ENCODE results near the gene NDRG4. TPM values are rescaled to one million over a fixed set of nuclear protein-coding genes. Genes with fewer than 3 reads are reported as not detected.

Gene NDRG4
- total RNA-seq, 4 donors from 2014 or later: 16.0 to 89.4 (median 56.1) TPM

DNA sequence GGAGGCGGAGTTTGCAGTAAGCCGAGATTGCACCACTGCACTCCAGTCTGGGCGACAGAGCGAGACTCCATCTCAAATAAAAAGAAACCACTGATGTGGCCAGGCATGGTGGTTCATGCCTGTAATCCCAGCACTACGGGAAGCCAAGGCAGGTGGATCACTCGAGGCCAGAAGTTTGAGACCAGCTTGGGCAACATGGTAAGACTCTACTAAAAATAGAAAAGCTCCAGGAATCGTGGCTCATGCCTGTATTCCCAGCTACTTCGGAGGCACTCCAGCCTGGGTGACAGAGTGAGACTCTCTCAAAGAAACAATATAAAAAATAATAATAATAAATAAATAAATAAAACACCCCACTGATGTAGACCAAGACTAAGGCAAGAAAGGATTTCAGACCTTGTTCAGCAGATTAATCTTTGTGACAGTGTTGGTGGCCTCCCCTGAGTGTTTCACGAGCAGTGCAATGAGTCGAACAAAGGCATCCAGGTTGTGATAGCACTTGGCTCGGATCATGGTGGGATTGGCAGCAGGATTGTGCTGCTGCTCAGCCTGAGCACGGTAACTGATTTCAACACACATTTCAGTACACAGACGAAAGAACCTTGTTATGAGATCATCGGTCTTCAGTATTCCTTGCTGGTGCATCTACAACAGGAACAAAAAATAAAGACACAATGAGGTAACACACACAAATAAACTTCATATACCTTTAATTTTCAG, 34.0 kb downstream of the NDRG4 start:
- TF ChIP-seq POLR2A (IDR thresholded peaks at IDR 0.05): no peak
- TF ChIP-seq, protein P1, sequence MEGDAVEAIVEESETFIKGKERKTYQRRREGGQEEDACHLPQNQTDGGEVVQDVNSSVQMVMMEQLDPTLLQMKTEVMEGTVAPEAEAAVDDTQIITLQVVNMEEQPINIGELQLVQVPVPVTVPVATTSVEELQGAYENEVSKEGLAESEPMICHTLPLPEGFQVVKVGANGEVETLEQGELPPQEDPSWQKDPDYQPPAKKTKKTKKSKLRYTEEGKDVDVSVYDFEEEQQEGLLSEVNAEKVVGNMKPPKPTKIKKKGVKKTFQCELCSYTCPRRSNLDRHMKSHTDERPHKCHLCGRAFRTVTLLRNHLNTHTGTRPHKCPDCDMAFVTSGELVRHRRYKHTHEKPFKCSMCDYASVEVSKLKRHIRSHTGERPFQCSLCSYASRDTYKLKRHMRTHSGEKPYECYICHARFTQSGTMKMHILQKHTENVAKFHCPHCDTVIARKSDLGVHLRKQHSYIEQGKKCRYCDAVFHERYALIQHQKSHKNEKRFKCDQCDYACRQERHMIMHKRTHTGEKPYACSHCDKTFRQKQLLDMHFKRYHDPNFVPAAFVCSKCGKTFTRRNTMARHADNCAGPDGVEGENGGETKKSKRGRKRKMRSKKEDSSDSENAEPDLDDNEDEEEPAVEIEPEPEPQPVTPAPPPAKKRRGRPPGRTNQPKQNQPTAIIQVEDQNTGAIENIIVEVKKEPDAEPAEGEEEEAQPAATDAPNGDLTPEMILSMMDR (IDR thresholded peaks at IDR 0.05): no peak
- Histone ChIP-seq H3K4me3 (no peak overlapping the region), H3K27me3 (no peaks in the 10 kb centered on the region), H3K4me1 (no peaks in the 10 kb centered on the region), H3K36me3 (no peaks in the 10 kb centered on the region), H3K27ac (no peak overlapping the region), H3K9me3 (no peaks in the 10 kb centered on the region)
- DNase-seq: no peak
- intact Hi-C loops (cut with DNase I; ENCODE audit: low total_unique reads): no loop called here

DNA sequence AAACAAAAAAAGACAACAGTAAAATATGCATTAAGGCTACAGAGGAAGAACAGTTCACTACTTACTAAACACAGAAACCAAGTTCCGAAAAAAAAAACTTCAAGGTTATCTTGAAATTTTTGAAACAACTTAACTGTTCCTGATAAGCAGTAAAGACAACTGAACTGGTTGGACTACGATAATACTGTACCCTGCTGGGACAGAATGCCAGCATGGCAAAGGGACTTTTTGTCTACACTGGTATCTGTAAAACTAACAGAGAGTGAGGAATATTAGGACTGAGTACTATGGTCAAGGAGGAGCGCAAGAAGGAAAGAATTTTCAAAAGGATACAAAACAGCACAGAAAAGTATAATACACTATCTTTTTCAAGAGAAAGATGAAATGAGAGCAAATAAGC, 35.2 kb downstream of the NDRG4 start:
- Histone ChIP-seq H3K4me3 (no peak overlapping the region), H3K36me3 (no peaks in the 10 kb centered on the region), H3K4me1 (no peaks in the 10 kb centered on the region), H3K27ac (no peak overlapping the region), H3K9me3 (no peaks in the 10 kb centered on the region), H3K27me3 (no peaks in the 10 kb centered on the region)
- DNase-seq: no peak
- intact Hi-C loops (cut with DNase I; ENCODE audit: low total_unique reads): no loop called here
- TF ChIP-seq, protein P1 (IDR thresholded peaks at IDR 0.05): no peak

DNA sequence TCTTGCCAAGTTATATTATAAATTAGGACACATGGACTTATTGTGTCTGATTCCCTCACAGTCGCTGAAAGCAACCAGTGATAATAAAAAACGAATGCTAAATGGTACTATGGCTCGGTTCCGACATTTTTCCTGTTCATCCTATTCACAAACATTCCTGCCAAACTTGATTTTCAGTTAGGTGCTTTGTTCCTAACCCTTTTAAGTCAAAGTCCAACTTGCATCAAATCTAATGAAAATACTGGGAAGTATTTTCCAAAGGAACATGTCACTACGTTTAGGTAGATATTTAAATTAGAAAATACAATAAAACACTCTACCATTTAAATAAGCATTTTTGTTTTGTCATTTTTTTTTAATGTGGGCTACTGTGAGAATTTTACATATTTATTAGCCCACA, 36.3 kb downstream of the NDRG4 start:
- H3K36me3 ChIP-seq: no peaks in the 10 kb centered on the region
- H3K9me3 ChIP-seq: no peaks in the 10 kb centered on the region
- TF ChIP-seq, protein P1 (IDR thresholded peaks at IDR 0.05): no peak
- TF ChIP-seq POLR2A (IDR thresholded peaks at IDR 0.05): no peak
- no peaks in the 10 kb centered on the region for H3K27me3 ChIP-seq
- DNase-seq: no peak
- H3K4me3 ChIP-seq: no peak overlapping the region
- H3K4me1 ChIP-seq: no peaks in the 10 kb centered on the region
- intact Hi-C loops (cut with DNase I; ENCODE audit: low total_unique reads): no loop called here
- no peak overlapping the region for H3K27ac ChIP-seq

DNA sequence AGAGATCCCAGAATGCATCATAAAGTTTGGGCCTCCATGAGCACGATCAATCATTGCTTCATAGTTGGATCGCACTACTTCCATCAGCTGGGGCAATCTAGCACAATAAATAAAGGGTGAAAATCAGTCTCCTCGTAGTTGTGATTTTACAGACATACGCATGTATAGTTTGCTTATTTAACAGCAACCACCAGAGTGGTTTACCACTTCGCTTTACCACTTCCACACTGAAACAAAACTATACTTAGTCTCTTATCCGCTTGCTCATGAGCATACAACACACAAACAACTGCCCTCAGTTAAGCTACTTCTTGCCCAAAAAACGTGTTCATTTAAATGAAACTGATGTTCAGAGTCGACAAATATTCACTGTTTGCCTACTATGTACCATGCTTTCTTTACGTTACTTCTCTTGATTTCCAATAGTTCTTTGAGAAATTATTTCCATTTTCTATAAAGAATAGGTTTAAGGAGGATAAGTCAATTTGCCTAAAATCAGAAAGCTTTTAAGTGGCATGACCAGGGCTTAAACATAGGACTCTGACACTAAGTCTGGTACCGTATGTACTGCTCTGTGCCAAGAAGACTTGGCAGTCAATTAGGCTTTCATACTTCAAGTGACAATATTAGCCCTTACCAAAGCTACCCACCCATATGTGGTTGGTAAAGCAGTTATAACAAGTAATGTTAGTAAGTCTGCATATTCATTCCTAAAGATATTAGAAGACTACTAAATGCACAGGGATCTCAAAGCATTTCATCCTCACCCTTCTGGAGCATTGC, 37.4 kb downstream of the NDRG4 start:
- no peak for DNase-seq
- Histone ChIP-seq H3K36me3 (no peaks in the 10 kb centered on the region), H3K9me3 (no peaks in the 10 kb centered on the region), H3K27ac (no peak overlapping the region), H3K27me3 (no peaks in the 10 kb centered on the region), H3K4me1 (no peaks in the 10 kb centered on the region), H3K4me3 (no peak overlapping the region)
- intact Hi-C loops (cut with DNase I; ENCODE audit: low total_unique reads): no loop called here
- no peak for TF ChIP-seq POLR2A (IDR thresholded peaks at IDR 0.05)
- TF ChIP-seq, protein P1 (IDR thresholded peaks at IDR 0.05): no peak

DNA sequence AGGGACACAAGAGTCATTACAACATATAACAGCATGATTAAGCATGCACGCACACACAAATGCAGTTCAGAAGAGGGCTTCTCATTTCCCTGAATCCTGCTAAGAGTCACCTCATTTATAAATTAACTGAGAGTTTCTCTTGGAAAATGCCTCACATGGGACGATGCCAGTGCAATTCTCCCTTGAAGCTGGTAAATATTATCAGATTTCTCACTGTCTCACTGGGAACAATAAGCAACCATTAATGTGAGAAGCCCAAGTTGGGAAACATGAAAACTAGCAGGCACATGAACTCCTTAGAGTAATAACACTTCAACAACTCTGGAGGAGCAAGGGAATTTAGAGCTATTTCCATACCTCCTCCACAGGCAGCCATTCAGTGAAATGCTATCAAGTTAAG, 41.8 kb downstream of the NDRG4 start:
- intact Hi-C loops (cut with DNase I; ENCODE audit: low total_unique reads): no loop called here
- no peak for TF ChIP-seq POLR2A (IDR thresholded peaks at IDR 0.05)
- TF ChIP-seq, protein P1 (IDR thresholded peaks at IDR 0.05): no peak
- Histone ChIP-seq H3K36me3 (no peaks in the 10 kb centered on the region), H3K9me3 (no peaks in the 10 kb centered on the region), H3K4me3 (no peak overlapping the region), H3K27me3 (no peaks in the 10 kb centered on the region), H3K27ac (no peak overlapping the region), H3K4me1 (no peaks in the 10 kb centered on the region)
- DNase-seq: no peak

Measured in uterus (tissue), 4 donors.